HG02852 (cell line): ENCODE results near the gene MFSD1.

Source experiments
- ATAC-seq: cut with Tn5 transposase; IDR thresholded peaks from one replicate; pipeline ENCODE4 v1.9.1; 2021; ENCODE audit warnings: mild to moderate bottlenecking, moderate library complexity; ENCODE audit not compliant: unreplicated experiment

MFSD1 gene

DNA sequence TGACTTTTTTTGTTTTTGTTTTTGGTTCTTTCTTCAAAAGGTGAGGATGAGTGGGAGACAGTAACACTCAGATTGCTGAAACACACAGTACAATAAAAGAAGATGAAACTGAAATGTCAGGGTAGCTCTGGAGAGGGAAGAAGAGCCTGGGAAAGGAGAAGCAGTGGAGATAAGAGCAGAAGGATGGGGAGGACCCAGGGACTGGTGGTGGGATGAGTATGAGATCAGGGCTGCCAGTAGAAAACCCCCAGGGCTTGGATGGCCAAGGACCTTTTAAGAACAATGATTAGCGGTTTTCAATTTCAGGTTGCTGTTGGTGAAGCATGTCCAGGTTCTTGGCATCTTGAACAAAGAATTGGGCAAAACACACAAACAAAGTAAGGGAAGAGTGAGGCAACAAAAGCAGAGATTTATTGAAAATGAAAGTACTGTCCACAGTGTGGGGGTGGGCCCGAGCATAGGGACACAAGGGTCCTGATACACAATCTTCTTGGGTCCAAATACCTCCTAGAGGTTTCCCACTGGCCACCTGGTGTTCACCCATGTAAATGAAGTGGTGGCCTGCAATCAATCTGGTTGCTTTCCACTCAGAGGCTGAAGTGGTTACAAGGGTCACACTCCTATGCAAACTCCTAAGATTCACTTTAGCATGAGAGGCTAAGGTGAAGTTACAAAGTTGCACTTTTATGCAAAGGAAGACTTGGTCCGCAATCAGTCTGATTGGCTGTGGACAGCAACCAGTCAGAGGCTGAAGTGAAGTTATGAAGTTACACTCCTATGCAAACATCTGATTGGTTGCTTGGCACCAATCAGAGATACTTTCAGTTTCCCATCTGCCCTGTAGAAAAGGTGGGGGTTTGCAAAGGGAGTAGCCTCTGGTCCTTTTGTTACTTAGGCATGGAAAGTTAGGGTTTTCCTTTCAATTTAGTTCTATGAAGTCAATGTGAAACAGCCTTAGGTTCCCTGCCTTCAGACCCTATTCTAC, 26.1 kb upstream of the MFSD1 start:
- ATAC-seq, result peak; percentile 72

DNA sequence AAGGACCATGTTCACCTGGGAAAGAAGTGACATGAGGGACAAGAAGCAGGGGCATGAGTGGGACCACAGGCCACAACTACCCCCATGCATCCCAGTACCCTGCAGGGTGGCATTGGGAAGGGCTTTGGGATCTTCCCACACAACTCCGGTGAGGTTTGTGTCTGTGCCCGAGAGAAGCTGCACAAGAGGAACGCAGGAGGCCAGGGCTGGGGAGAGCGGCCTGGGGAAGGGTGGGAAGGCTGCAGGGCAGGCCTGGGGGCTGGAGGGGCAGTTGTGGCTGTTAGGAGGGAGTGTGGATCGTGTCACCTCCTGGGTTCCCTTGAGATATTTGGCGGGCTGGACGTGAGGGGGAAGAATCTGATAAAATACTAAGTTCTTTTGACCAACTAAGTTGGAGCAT, 25.3 kb upstream of the MFSD1 start:
- no peak for ATAC-seq

GRCh38 chr3:158777161-158777873, 24.5 kb upstream of the MFSD1 start:
- ATAC-seq, result no peak

GRCh38 chr3:158780766-158781165, 21.1 kb upstream of the MFSD1 start:
- ATAC-seq, result no peak

GRCh38 chr3:158781191-158781590, 20.7 kb upstream of the MFSD1 start:
- no peak for ATAC-seq

DNA sequence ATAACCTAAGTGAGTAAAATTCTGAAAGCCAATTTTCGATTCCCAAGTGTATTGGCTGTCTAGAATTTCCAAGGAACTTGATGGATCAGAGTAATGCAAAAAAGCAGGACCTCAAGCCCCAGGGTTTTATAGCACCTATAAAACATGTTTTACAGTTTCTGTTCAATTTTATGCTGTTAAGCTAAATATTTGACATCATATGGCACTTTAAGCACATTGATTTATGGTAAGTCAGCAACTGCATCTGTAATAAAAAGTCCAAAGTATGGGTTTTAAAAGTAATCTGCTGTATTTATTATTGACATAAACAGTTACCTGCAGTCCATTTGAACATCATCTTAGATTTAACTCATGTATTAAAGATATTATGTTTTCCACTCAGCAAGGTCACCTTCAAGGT, 20.0 kb upstream of the MFSD1 start:
- ATAC-seq, result no peak

DNA sequence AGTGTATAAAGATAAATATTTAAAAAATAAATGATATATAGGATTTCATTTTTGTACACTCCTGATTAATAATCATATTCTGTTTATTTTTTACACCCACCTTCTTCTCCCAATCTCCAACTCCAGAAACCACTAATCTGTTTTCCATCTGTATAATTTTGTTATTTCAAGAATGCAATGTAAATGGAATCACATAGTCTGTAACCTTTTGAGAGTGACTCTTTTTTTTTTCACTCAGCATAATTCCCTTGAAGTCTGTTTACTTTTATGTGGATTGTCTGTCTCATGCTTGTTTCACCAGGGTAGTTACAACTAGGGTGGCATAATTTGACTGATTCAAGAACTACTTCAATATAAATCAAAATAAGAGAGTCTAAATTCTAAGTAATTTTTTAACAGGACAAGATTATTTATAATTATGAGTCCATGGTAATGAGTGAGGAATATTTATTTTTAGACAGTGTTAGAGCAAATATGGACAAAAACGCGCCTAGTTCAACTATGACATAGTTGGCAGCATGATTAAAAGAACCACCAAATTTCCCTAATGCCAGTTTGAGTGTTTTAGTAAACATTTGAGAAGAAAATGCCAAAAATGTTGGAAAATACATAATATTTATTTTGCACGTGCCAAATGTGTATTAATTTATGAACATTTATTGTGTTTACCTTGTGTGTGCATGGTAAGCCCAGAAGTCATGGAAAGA, 19.4 kb upstream of the MFSD1 start:
- no peak for ATAC-seq

DNA sequence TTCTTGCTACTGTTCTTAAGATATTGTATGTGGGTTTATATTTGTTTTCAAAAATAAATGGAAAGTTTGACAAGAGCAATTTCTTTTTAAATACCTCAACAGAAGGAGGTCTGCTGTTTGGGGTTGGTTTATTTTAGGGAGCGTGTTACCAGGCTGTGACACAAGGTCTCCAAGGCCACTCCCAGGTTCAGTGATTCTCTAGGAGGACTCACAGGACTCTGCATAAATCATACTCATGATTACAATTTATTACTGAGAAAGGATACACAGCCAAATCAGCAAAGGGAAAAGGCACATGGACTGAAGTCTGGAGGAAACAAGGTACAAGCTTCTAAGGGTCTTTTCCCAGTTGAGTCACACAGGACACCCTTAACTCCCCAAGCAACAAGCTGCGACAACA, 18.8 kb upstream of the MFSD1 start:
- ATAC-seq, result no peak

- no peak for ATAC-seq
These were observed 15.9 kb upstream of the MFSD1 start for GRCh38 chr3:158785972-158786371.

- ATAC-seq, result no peak
These were observed 13.4 kb upstream of the MFSD1 start for GRCh38 chr3:158788446-158788845.

DNA sequence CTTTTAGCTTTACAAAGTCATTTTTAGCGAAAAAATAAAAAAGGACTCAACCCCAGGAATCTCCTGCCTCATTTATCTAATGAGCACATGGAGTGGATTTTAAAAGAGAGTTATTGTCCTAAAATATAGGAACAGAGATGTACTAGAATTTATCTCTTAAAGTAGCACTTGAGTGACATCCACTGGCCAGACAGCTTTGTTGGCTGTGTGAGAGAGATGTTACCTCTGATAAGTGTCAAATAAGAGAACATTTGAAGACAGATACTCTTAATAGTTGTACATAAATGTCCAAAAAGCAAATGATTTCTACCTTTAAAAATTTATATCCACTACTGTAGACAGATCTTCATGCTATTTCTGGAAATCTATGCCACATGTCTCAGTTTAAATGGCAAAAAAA, 12.3 kb upstream of the MFSD1 start:
- peak; percentile 44 for ATAC-seq

DNA sequence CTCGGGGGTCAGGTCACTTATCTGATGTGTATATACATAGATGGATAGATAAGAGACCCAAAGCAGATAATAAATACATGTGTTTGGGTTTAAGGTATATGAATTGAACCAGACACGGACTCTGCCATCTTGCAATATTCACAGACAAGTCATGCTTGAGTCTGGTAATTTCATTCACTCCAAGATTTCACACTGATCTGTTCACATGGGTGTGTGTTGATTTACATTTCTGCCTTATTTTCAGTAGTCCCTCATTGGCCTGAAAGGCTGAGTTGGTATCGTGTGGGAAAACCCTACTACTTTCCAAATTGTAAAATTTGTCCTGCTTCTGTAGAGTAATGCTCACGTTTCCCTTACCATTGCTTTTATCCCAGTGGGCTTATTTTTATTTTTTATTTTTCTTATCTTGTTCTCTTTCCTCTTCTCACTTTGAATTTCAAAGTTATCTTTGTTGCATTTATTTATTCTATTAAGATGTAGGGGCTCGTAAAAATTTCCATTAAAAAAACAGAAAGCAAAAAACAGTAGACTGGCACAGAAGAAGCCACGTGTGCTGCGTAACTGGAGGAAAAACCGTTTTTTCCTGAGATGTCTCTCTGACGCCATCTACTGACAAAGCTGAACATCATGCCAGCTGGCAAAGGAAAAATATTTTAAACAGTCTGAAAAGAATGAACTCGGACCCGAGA, 10.8 kb upstream of the MFSD1 start:
- ATAC-seq, result peak; percentile 77

DNA sequence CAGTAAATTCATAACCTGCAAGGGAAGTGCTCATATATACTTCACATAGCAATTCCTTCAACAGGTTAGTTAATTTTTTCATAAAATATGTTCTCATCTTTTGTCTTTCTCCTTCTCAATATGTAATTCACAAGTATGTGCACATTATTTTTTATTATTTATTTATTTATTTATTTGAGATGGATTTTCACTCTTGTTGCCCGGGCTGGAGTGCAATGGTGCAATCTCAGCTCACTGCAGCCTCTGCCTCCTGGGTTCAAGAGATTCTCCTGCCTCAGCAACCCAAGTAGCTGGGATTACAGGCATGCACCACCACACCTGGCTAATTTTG, 10.3 kb upstream of the MFSD1 start:
- ATAC-seq, result peak; percentile 1

- no peak for ATAC-seq
These were observed 9.1 kb upstream of the MFSD1 start for GRCh38 chr3:158792709-158793108.

DNA sequence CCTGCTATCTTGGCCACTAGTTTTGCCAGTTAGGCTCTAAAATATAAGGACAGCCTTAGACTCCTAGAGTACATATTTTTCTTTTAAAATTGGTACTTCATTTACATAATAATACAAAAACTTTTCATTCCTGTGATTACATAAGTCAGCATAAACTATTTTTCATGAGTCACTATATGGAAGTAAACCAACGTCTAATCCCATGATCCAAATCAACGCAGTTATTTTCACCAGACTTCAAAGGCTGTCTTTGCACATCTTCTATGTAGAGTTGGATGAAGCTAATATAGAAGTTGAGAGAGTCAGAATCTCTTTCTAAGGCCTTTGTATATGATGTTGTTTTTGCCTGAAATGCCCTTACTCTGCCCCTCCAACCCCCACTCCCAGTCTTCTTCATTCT, 7.6 kb upstream of the MFSD1 start:
- ATAC-seq, result no peak

- ATAC-seq, result peak; percentile 76
These were observed 6.8 kb upstream of the MFSD1 start for GRCh38 chr3:158794936-158795518.

GRCh38 chr3:158801201-158801600, 653 bp upstream of the MFSD1 start:
- no peak for ATAC-seq

GRCh38 chr3:158802409-158803268, 785 bp downstream of the MFSD1 start:
- ATAC-seq, result peak; percentile 42

DNA sequence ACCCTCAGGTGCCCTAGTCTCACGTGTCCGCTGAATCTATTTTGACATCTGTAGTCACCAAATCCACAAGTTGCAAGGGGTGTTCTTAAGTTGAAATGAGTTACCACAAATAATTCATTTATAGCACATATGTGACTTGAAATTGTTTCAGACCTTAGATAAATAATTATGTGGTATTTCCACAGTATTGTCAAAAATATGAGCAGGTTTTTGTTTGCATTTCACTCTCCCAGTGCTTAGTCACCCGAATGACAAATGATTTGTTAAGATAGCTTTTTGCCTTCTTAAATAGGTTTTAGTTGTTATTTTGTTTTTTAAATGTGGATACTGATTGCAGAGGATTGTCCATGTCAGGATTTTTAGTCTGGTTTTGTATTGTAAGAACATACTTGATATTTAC, 2.6 kb downstream of the MFSD1 start:
- no peak for ATAC-seq

GRCh38 chr3:158808697-158809096, 6.8 kb downstream of the MFSD1 start:
- no peak for ATAC-seq
